SK-N-SH treated with all-trans-retinoic acid at 6 μM for 48 hours (cell line): Measurements from ENCODE around the gene ARL15.

ENCODE experiments used
- ARNTL ChIP-seq: fragments of 450-650 bp; formaldehyde crosslinking; IDR thresholded peaks from 2 replicates; pipeline ENCODE4 v1.5.0; 2020; ENCODE audit warnings: low read depth, mild to moderate bottlenecking, moderate library complexity, borderline replicate concordance
- CSDC2 ChIP-seq: fragments of 250-450 bp; sonication (Bioruptor Pico); IDR thresholded peaks from 2 replicates; pipeline ENCODE4 v1.5.0; 2020; ENCODE audit warnings: mild to moderate bottlenecking, moderate library complexity
- ESRRG ChIP-seq: fragments of 250-450 bp; sonication (Bioruptor Pico); IDR thresholded peaks from 2 replicates; pipeline ENCODE4 v1.6.1; 2021; ENCODE audit warnings: mild to moderate bottlenecking
- OSR1 ChIP-seq: fragments of 250-450 bp; sonication (Bioruptor Pico); IDR thresholded peaks from 2 replicates; pipeline ENCODE4 v1.8.0; 2022; ENCODE audit warnings: moderate library complexity, mild to moderate bottlenecking, inconsistent platforms
- TCF4 ChIP-seq: fragments of 250-450 bp; sonication (Bioruptor Pico); IDR thresholded peaks from 2 replicates; pipeline ENCODE4 v1.8.0; 2021; ENCODE audit warnings: mild to moderate bottlenecking, moderate library complexity, borderline replicate concordance
- TOX ChIP-seq: fragments of 250-450 bp; sonication (Bioruptor Pico); IDR thresholded peaks from 2 replicates; pipeline ENCODE4 v1.8.0; 2021; ENCODE audit warnings: mild to moderate bottlenecking, moderate library complexity, borderline replicate concordance
- ZC3H10 ChIP-seq: fragments of 250-450 bp; sonication (Bioruptor Pico); IDR thresholded peaks from 2 replicates; pipeline ENCODE4 v1.5.1; 2021; ENCODE audit warnings: mild to moderate bottlenecking, moderate library complexity
- ZFP3 ChIP-seq: fragments of 250-450 bp; sonication (Bioruptor Pico); IDR thresholded peaks from 2 replicates; pipeline ENCODE4 v1.5.0; 2020; ENCODE audit warnings: mild to moderate bottlenecking, moderate library complexity
- ZFP30 ChIP-seq: fragments of 450-650 bp; formaldehyde crosslinking; IDR thresholded peaks from 2 replicates; pipeline ENCODE4 v1.5.0; 2022; ENCODE audit warnings: mild to moderate bottlenecking, moderate library complexity
- ZNF8 ChIP-seq: fragments of 450-650 bp; formaldehyde crosslinking; IDR thresholded peaks from 2 replicates; pipeline ENCODE4 v1.5.0; 2020; ENCODE audit warnings: mild to moderate bottlenecking, moderate library complexity
- TF ChIP-seq, protein P1 (sequence below): fragments of 250-450 bp; sonication (Bioruptor Pico); IDR thresholded peaks from 2 replicates; pipeline ENCODE4 v1.8.0; 2020; ENCODE audit warnings: mild to moderate bottlenecking, moderate library complexity, borderline replicate concordance
- TF ChIP-seq, protein P2 (sequence below): fragments of 250-450 bp; sonication (Bioruptor Pico); IDR thresholded peaks from 2 replicates; pipeline ENCODE4 v1.5.0; 2020; ENCODE audit warnings: mild to moderate bottlenecking, moderate library complexity

- TF ChIP-seq ZNF8 (CRISPR knock-in tag) (no peak), ZC3H10 (CRISPR knock-in tag) (no peak), CSDC2 (no peak), TCF4 (CRISPR knock-in tag) (no peak), ZFP3 (CRISPR knock-in tag) (no peak), ZFP30 (no peak), ARNTL (CRISPR knock-in tag) (no peak), TOX (CRISPR knock-in tag) (no peak), ESRRG (CRISPR knock-in tag) (no peak), OSR1 (CRISPR knock-in tag) (no peak)
- TF ChIP-seq, protein P1, sequence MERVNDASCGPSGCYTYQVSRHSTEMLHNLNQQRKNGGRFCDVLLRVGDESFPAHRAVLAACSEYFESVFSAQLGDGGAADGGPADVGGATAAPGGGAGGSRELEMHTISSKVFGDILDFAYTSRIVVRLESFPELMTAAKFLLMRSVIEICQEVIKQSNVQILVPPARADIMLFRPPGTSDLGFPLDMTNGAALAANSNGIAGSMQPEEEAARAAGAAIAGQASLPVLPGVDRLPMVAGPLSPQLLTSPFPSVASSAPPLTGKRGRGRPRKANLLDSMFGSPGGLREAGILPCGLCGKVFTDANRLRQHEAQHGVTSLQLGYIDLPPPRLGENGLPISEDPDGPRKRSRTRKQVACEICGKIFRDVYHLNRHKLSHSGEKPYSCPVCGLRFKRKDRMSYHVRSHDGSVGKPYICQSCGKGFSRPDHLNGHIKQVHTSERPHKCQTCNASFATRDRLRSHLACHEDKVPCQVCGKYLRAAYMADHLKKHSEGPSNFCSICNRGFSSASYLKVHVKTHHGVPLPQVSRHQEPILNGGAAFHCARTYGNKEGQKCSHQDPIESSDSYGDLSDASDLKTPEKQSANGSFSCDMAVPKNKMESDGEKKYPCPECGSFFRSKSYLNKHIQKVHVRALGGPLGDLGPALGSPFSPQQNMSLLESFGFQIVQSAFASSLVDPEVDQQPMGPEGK (CRISPR knock-in tag), result no peak
- TF ChIP-seq, protein P2, sequence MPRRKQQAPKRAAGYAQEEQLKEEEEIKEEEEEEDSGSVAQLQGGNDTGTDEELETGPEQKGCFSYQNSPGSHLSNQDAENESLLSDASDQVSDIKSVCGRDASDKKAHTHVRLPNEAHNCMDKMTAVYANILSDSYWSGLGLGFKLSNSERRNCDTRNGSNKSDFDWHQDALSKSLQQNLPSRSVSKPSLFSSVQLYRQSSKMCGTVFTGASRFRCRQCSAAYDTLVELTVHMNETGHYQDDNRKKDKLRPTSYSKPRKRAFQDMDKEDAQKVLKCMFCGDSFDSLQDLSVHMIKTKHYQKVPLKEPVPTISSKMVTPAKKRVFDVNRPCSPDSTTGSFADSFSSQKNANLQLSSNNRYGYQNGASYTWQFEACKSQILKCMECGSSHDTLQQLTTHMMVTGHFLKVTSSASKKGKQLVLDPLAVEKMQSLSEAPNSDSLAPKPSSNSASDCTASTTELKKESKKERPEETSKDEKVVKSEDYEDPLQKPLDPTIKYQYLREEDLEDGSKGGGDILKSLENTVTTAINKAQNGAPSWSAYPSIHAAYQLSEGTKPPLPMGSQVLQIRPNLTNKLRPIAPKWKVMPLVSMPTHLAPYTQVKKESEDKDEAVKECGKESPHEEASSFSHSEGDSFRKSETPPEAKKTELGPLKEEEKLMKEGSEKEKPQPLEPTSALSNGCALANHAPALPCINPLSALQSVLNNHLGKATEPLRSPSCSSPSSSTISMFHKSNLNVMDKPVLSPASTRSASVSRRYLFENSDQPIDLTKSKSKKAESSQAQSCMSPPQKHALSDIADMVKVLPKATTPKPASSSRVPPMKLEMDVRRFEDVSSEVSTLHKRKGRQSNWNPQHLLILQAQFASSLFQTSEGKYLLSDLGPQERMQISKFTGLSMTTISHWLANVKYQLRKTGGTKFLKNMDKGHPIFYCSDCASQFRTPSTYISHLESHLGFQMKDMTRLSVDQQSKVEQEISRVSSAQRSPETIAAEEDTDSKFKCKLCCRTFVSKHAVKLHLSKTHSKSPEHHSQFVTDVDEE (CRISPR knock-in tag), result no peak
Observed at GRCh38 chr5:54301849-54302248, 8.5 kb downstream of the ARL15 start.
